Activated CD8-positive, alpha-beta T cell treated with anti-CD3 and anti-CD28 coated beads for 36 hours (primary cell): ENCODE data around the gene NEURL1. TPM values are rescaled to one million over a fixed set of nuclear protein-coding genes. Genes with fewer than 3 reads are reported as not detected.

Source experiments
- ATAC-seq: fragments of 200-7000 bp; cut with Tn5 transposase; one replicate; pipeline ENCODE4 v1.10.0; 2021; ENCODE audit warnings: mild to moderate bottlenecking, moderate library complexity
- CTCF ChIA-PET: fragments of 350-600 bp; sonication (Branson Sonifier 250); formaldehyde crosslinking; loops from one replicate; lab custom pipeline; 2021; ENCODE audit warnings: antibody characterized with exemption; lab: Charles Lee
- POLR2A ChIA-PET: fragments of 350-600 bp; sonication (Branson Sonifier 250); formaldehyde crosslinking; loops from one replicate; lab custom pipeline; 2021; ENCODE audit warnings: antibody characterized with exemption; lab: Charles Lee
- DNase-seq: peaks from one replicate; pipeline ENCODE4 v3.0.0-alpha.2; 2020
- H3K27ac Mint-ChIP-seq: one replicate; pipeline ENCODE4 v1.8.0; 2021; ENCODE audit warnings: mild to moderate bottlenecking, mixed read lengths
- H3K27me3 Mint-ChIP-seq: one replicate; pipeline ENCODE4 v1.8.0; 2021; ENCODE audit warnings: mixed read lengths
- H3K36me3 Mint-ChIP-seq: one replicate; pipeline ENCODE4 v1.8.0; 2021; ENCODE audit warnings: low read depth, mixed read lengths
- H3K4me1 Mint-ChIP-seq: one replicate; pipeline ENCODE4 v1.8.0; 2021; ENCODE audit warnings: low read depth, mixed read lengths
- H3K4me3 Mint-ChIP-seq: one replicate; pipeline ENCODE4 v1.8.0; 2021; ENCODE audit warnings: mild to moderate bottlenecking, moderate library complexity, mixed read lengths
- H3K9me3 Mint-ChIP-seq: one replicate; pipeline ENCODE4 v1.8.0; 2021; ENCODE audit warnings: mixed read lengths
- intact Hi-C: fragments of 100-400 bp; cut with micrococcal nuclease; formaldehyde crosslinking; loops from one replicate; pipeline ENCODE4 v1.10.0; 2022
- total RNA-seq, 2 experiments: library from RNA; stranded (reverse); gene quantifications; one replicate each; pipeline ENCODE4 v1.2.3, GENCODE V29; 2021
- TF ChIP-seq, protein P1 (sequence below): fragments of 200-600 bp; IDR thresholded peaks from one replicate; pipeline ENCODE4 v1.8.0; 2022; ENCODE audit warnings: antibody characterized with exemption, mild to moderate bottlenecking

The NEURL1 gene, protein sequence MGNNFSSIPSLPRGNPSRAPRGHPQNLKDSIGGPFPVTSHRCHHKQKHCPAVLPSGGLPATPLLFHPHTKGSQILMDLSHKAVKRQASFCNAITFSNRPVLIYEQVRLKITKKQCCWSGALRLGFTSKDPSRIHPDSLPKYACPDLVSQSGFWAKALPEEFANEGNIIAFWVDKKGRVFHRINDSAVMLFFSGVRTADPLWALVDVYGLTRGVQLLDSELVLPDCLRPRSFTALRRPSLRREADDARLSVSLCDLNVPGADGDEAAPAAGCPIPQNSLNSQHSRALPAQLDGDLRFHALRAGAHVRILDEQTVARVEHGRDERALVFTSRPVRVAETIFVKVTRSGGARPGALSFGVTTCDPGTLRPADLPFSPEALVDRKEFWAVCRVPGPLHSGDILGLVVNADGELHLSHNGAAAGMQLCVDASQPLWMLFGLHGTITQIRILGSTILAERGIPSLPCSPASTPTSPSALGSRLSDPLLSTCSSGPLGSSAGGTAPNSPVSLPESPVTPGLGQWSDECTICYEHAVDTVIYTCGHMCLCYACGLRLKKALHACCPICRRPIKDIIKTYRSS
- total RNA-seq: 1 to 10 TPM; 1.7 to 1.9 TPM

DNA sequence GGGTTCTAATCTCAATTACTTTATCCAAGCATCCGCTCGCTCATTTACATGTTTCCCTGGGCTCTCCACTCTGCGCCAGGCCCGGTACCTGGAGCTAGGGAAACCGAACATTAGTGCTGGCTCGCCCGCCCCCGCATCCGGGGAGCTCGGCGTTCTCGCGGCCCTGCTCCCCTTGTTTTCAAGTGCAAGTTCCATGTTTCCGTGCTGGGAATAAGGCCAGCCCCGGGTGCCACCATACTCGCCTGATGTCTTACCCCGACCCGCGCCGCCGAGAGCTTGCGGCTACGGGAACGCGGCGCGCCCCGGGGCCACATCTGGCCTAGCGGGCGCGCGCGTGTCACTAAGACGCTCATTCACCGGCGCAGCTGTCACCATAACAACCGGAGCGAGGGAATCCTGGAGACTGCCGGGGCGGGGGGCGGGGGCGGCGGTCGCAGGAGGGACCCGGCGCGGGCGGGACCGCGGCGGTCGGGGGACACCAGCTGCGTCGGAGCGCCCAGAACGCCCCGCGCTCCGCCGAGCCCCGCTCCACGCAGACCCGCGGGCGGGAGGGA lies at the start of gene NEURL1:
Gene NEURL1 (plus strand): TSS at position 344 of the 554 bp plus-strand sequence. CDS start 683 bp downstream, outside the sequence.
- TF ChIP-seq, protein P1, sequence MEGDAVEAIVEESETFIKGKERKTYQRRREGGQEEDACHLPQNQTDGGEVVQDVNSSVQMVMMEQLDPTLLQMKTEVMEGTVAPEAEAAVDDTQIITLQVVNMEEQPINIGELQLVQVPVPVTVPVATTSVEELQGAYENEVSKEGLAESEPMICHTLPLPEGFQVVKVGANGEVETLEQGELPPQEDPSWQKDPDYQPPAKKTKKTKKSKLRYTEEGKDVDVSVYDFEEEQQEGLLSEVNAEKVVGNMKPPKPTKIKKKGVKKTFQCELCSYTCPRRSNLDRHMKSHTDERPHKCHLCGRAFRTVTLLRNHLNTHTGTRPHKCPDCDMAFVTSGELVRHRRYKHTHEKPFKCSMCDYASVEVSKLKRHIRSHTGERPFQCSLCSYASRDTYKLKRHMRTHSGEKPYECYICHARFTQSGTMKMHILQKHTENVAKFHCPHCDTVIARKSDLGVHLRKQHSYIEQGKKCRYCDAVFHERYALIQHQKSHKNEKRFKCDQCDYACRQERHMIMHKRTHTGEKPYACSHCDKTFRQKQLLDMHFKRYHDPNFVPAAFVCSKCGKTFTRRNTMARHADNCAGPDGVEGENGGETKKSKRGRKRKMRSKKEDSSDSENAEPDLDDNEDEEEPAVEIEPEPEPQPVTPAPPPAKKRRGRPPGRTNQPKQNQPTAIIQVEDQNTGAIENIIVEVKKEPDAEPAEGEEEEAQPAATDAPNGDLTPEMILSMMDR: no peak
- no peaks in the 10 kb centered on the region for H3K36me3 Mint-ChIP-seq
- POLR2A ChIA-PET: interaction anchor here (0.7 to 1.6 kb wide), 4 partner anchors 9 to 43 kb away, joined by 3 to 4 read pairs (median 3); no protein-coding TSS in a partner anchor
- CTCF ChIA-PET: interaction anchor here (0.9 to 5.7 kb wide), 14 partner anchors 8 to 592 kb away, joined by 3 to 26 read pairs (median 4); no protein-coding TSS in a partner anchor
- peaks cover 41% of the 10 kb centered on the region for H3K27me3 Mint-ChIP-seq
- peaks cover 27% of the 10 kb centered on the region for H3K4me1 Mint-ChIP-seq
- H3K4me3 Mint-ChIP-seq: peak within 1 kb of the TSS; percentile 72
- no peak for ATAC-seq
- intact Hi-C loops: no loop called here
- peak; percentile 47 for DNase-seq
- H3K9me3 Mint-ChIP-seq: no peaks in the 10 kb centered on the region
- no peak within 1 kb of the TSS for H3K27ac Mint-ChIP-seq

DNA sequence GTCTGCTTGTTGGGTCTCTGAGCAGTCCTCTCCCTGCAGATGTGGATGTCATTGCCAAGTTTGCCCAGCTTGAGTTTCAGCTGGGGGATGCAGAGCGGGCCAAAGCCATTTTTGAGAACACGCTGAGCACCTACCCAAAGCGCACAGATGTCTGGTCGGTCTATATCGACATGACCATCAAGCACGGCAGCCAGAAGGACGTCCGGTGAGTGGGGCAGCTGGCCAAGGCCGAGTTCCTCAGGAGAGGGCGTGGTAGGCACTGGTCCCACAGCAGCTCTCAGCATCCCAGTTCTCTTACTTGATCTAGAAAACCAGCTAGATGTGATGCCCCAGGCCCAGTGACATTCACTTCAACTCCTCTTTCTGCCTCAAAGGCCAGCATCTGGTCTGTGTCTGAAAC lies 49.0 kb upstream of the NEURL1 start:
- Mint-ChIP-seq H3K27ac (no peak overlapping the region), H3K9me3 (no peaks in the 10 kb centered on the region), H3K27me3 (no peaks in the 10 kb centered on the region), H3K4me1 (peaks cover 8% of the 10 kb centered on the region), H3K36me3 (peaks cover 68% of the 10 kb centered on the region), H3K4me3 (no peak overlapping the region)
- no peak for ATAC-seq
- ChIA-PET POLR2A (interaction anchor here (0.7 to 1.1 kb wide), 2 partner anchors 11 to 42 kb away, joined by 3 read pairs; no protein-coding TSS in a partner anchor), CTCF (no interaction called here)
- TF ChIP-seq, protein P1: no peak
- intact Hi-C loops: no loop called here
- no peak for DNase-seq

DNA sequence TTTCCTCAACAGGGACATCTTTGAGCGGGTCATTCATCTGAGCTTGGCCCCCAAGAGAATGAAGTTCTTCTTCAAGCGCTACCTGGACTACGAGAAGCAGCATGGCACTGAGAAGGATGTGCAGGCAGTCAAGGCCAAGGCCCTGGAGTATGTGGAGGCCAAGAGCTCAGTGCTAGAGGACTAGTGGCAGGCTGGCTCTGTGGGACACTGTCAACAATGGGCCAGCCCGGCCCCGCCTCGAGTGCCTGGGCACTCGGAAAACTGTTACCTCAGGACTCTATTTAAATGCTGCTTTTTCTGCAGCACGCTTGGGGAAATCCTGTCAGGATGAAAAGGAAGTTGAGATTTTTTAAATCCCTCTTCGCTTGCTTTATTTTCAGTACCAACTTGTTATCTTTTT lies 48.1 kb upstream of the NEURL1 start:
- TF ChIP-seq, protein P1: no peak
- intact Hi-C loops: no loop called here
- Mint-ChIP-seq H3K4me1 (peaks cover 17% of the 10 kb centered on the region), H3K27ac (peak overlapping the region; percentile 46), H3K4me3 (no peak overlapping the region), H3K27me3 (no peaks in the 10 kb centered on the region), H3K36me3 (peaks cover 67% of the 10 kb centered on the region), H3K9me3 (no peaks in the 10 kb centered on the region)
- no peak for DNase-seq
- ATAC-seq: no peak
- POLR2A ChIA-PET: interaction anchor here (0.9 to 1.7 kb wide), 2 partner anchors 9 to 26 kb away, joined by 3 to 5 read pairs; no protein-coding TSS in a partner anchor
- CTCF ChIA-PET: no interaction called here

DNA sequence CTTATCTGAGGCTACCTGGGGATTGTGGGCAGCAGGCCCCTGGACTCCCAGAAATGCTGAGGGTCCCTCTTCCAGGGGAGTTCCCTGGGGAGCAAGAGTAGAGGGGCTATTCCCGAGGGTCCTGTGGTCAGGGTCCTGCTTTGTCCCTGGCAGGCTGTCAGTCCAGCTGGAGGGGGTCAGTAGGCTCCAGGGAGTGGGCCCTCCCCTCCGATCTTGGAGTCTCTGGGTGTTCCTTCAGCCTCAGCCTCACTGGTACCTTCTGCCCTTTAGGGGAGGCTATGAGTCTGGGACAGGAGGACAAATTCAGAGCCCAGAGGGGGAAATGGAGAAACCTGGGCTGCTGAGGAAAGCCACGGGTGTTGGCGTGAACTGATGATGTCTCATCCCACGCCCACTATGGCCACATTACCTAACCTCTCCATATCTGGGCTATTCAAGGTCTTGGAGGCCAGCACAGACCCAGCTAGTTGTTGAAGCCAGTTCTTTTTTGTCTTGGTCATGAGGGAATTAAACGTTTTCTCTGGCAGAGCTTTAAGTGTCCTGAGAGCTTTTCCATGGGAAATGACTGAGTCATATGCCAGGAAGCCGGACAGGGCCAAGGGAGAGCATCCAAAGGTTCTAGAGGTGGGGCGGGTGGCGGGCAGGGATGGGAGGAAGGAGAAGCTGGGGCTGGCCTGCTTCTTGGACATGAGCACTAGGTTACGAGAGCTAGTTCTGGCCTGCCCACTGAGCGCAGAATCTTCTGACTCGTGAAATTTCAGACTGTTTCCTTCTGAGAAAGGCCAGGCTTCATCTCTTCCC lies 47.5 kb upstream of the NEURL1 start:
- POLR2A ChIA-PET: interaction anchor here (0.9 to 1.7 kb wide), 3 partner anchors 9 to 25 kb away, joined by 3 to 5 read pairs (median 3); no protein-coding TSS in a partner anchor
- ATAC-seq: no peak
- intact Hi-C loops: no loop called here
- TF ChIP-seq, protein P1: no peak
- Mint-ChIP-seq H3K27me3 (no peaks in the 10 kb centered on the region), H3K4me3 (no peak overlapping the region), H3K9me3 (no peaks in the 10 kb centered on the region), H3K27ac (peak overlapping the region; percentile 16), H3K36me3 (peaks cover 62% of the 10 kb centered on the region), H3K4me1 (peaks cover 23% of the 10 kb centered on the region)
- CTCF ChIA-PET: no interaction called here
- no peak for DNase-seq
